Endothelial cell of umbilical vein (primary cell): ENCODE data around the gene TPM1. TPM values are rescaled to one million over a fixed set of nuclear protein-coding genes. Genes with fewer than 3 reads are reported as not detected.

ENCODE experiments used
- BruUV-seq: library from RNA; stranded (reverse); fragments of 400-500 nt; replicated peaks from 2 replicates; lab custom pipeline; 2021; lab: Mats Ljungman, UMichigan
- CTCF ChIA-PET: fragments of 300-600, 350-600 bp; sonication (Branson Sonifier 250); formaldehyde crosslinking; loops from one replicate; lab custom pipeline; 2021; ENCODE audit warnings: antibody characterized with exemption, inconsistent platforms; lab: Charles Lee
- POLR2A ChIA-PET: fragments of 300-600, 350-600 bp; sonication (Branson Sonifier 250); formaldehyde crosslinking; loops from one replicate; lab custom pipeline; 2021; ENCODE audit warnings: antibody characterized with exemption, inconsistent platforms; lab: Charles Lee
- DNase-seq: peaks from one replicate; pipeline ENCODE4 v3.0.0-alpha.2; 2011; ENCODE audit warnings: low read depth, low spot score
- FAIRE-seq: peaks from 2 replicates; lab custom pipeline; 2011; peaks lifted over from hg19 to GRCh38; lab: Jason Lieb, UNC
- H2AFZ ChIP-seq: 2 replicates; pipeline ENCODE4 v1.6.0; 2012; ENCODE audit warnings: low read depth, low read length, control low read depth, inconsistent platforms
- H3K27ac ChIP-seq: 2 replicates; pipeline ENCODE4 v1.5.1; 2011; ENCODE audit warnings: low read depth, mild to moderate bottlenecking, control low read depth, low read length, moderate library complexity; ENCODE audit not compliant: insufficient read depth
- H3K27me3 ChIP-seq, 2 experiments: 2 replicates each; pipeline versions ENCODE4 v1.6.0 to v1.6.1; 2011; ENCODE audit warnings: low read length in 2 of 2, mixed read lengths in 1 of 2; ENCODE audit not compliant: control insufficient read depth in 2 of 2, insufficient read depth in 2 of 2
- H3K36me3 ChIP-seq, 2 experiments: 2 replicates in 1 of 2; 3 replicates in 1 of 2; pipeline ENCODE4 v1.5.1; 2011; ENCODE audit warnings: low read length in 2 of 2, mild to moderate bottlenecking in 1 of 2, moderate library complexity in 1 of 2; ENCODE audit not compliant: control insufficient read depth in 2 of 2, insufficient read depth in 2 of 2; ENCODE audit errors: extremely low read depth in 1 of 2
- H3K4me1 ChIP-seq: 3 replicates; pipeline ENCODE4 v1.5.1; 2011; ENCODE audit warnings: mild to moderate bottlenecking, low read length; ENCODE audit not compliant: control insufficient read depth, insufficient read depth; ENCODE audit errors: extremely low read depth
- H3K4me2 ChIP-seq: 2 replicates; pipeline ENCODE4 v1.6.1; 2011; ENCODE audit warnings: low read length, control low read depth, mixed read lengths; ENCODE audit not compliant: insufficient read depth
- H3K4me3 ChIP-seq, 3 experiments: fragments of 200-600 bp in 1 of 3; sonication (generic), shearing (Covaris generic) in 1 of 3; replicated peaks in 1 of 3; 2 replicates each; pipeline ENCODE4 v1.5.1; 2011 to 2016; ENCODE audit warnings: control low read depth in 3 of 3, low read length in 3 of 3, mild to moderate bottlenecking in 2 of 3, inconsistent platforms in 1 of 3, low read depth in 1 of 3, moderate library complexity in 1 of 3; ENCODE audit not compliant: insufficient read depth in 1 of 3
- H3K79me2 ChIP-seq: 2 replicates; pipeline ENCODE4 v1.6.0; 2012; ENCODE audit warnings: low read length, inconsistent platforms; ENCODE audit not compliant: control insufficient read depth, insufficient read depth
- H3K9ac ChIP-seq: replicated peaks from 2 replicates; pipeline ENCODE3; 2011; ENCODE audit warnings: low read length, control low read depth; ENCODE audit not compliant: insufficient read depth; ENCODE audit errors: extremely low read depth
- H3K9me1 ChIP-seq: replicated peaks from 3 replicates; pipeline ENCODE4 v1.6.0; 2011; ENCODE audit warnings: mild to moderate bottlenecking, low read length; ENCODE audit not compliant: control insufficient read depth, insufficient read depth; ENCODE audit errors: extremely low read depth
- H3K9me3 ChIP-seq: replicated peaks from 2 replicates; pipeline ENCODE4 v1.5.1; 2012; ENCODE audit warnings: low read length, inconsistent platforms; ENCODE audit not compliant: control insufficient read depth, insufficient read depth
- H4K20me1 ChIP-seq: replicated peaks from 2 replicates; pipeline ENCODE3; 2011; ENCODE audit warnings: mild to moderate bottlenecking, low read length; ENCODE audit not compliant: control insufficient read depth, insufficient read depth; ENCODE audit errors: extremely low read depth
- EZH2 ChIP-seq: IDR thresholded peaks from 2 replicates; pipeline ENCODE4 v1.6.1; 2012; ENCODE audit warnings: borderline replicate concordance, low read depth, mild to moderate bottlenecking, moderate library complexity, low read length, inconsistent platforms; ENCODE audit not compliant: severe bottlenecking
- FOS ChIP-seq: IDR thresholded peaks from 2 replicates; pipeline ENCODE4 v1.6.1; 2011; ENCODE audit warnings: mild to moderate bottlenecking, low read length, moderate library complexity, borderline replicate concordance; ENCODE audit not compliant: insufficient read depth
- GATA2 ChIP-seq: IDR thresholded peaks from 2 replicates; pipeline ENCODE4 v1.7.0; 2011; ENCODE audit warnings: low read depth, mild to moderate bottlenecking, moderate library complexity, mixed read lengths, low read length; ENCODE audit not compliant: insufficient read length, insufficient read depth
- JUN ChIP-seq: IDR thresholded peaks from 2 replicates; pipeline ENCODE4 v1.6.1; 2011; ENCODE audit warnings: borderline replicate concordance, low read depth; ENCODE audit not compliant: insufficient read length, insufficient read depth
- MAX ChIP-seq: IDR thresholded peaks from 2 replicates; pipeline ENCODE4 v1.6.1; 2011; ENCODE audit not compliant: insufficient read depth, insufficient read length
- MYC ChIP-seq: IDR thresholded peaks from one replicate; pipeline ENCODE4 v1.6.1; 2011; ENCODE audit warnings: mild to moderate bottlenecking, low read depth, low read length
- POLR2A ChIP-seq: IDR thresholded peaks from 2 replicates; pipeline ENCODE4 v1.6.1; 2012; ENCODE audit warnings: low read depth, mild to moderate bottlenecking, control low read depth, low read length
- POLR2AphosphoS5 ChIP-seq: IDR thresholded peaks from 2 replicates; pipeline ENCODE4 v1.6.1; 2012; ENCODE audit warnings: low read depth, mild to moderate bottlenecking, control low read depth, low read length, moderate library complexity; ENCODE audit not compliant: insufficient read depth
- dilution Hi-C: fragments of 300-500 bp; cut with MboI; formaldehyde crosslinking; loops from one replicate; pipeline ENCODE4 v1.15.0; 2019; ENCODE audit warnings: low sequenced_read_pairs; ENCODE audit not compliant: extremely low pct_ligation_motif_present
- intact Hi-C: fragments of 100-400 bp; cut with micrococcal nuclease; formaldehyde crosslinking; loops from one replicate; pipeline ENCODE4 v1.10.0; 2022
- polyA plus RNA-seq, 4 experiments: library from polyadenylated mRNA; depleted of rRNA in 3 of 4; stranded (reverse) in 3 of 4; unstranded in 1 of 4; fragments of >200 nt; gene quantifications; 2 replicates each; pipeline versions ENCODE4 v1.2.1 to v1.2.3, GENCODE V29; 2011 to 2012; ENCODE audit warnings: missing spikeins in 1 of 4
- total RNA-seq: library from RNA; stranded (reverse); gene quantifications from 2 replicates; pipeline ENCODE4 v1.2.3, GENCODE V29; 2021
- TF ChIP-seq, protein P1 (sequence below), 2 donors: IDR thresholded peaks; 1 replicate in 1 of 2; 2 replicates in 1 of 2; pipeline ENCODE4 v1.5.1; 2011; ENCODE audit warnings: low read length in 2 of 2, mild to moderate bottlenecking in 2 of 2, moderate library complexity in 2 of 2, control low read depth in 1 of 2, inconsistent platforms in 1 of 2, low read depth in 1 of 2; ENCODE audit not compliant: insufficient read depth in 1 of 2; ENCODE audit errors: extremely low read depth in 1 of 2

The TPM1 gene
- total and polyA plus RNA-seq, 2 donors (not counting 3 experiments of a cell fraction or from before 2014, with no cell fraction given), result 518 to 558 TPM

- Histone ChIP-seq H4K20me1 (no peaks in the 10 kb centered on the region), H3K9ac (no peak overlapping the region), H3K4me2 (no peak overlapping the region), H3K4me3 (no peak overlapping the region), H3K27ac (no peak overlapping the region), H3K27me3 (no peaks in the 10 kb centered on the region), H3K36me3 (no peaks in the 10 kb centered on the region), H2AFZ (no peak overlapping the region), H3K9me1 (no peaks in the 10 kb centered on the region), H3K79me2 (no peaks in the 10 kb centered on the region), H3K9me3 (no peaks in the 10 kb centered on the region), H3K4me1 (peaks cover 8% of the 10 kb centered on the region)
- FAIRE-seq (no peak), DNase-seq (no peak)
- TF ChIP-seq POLR2A (no peak), MAX (no peak), JUN (no peak), EZH2 (no peak), MYC (no peak), POLR2AphosphoS5 (no peak), FOS (no peak), GATA2 (no peak)
- TF ChIP-seq, protein P1, sequence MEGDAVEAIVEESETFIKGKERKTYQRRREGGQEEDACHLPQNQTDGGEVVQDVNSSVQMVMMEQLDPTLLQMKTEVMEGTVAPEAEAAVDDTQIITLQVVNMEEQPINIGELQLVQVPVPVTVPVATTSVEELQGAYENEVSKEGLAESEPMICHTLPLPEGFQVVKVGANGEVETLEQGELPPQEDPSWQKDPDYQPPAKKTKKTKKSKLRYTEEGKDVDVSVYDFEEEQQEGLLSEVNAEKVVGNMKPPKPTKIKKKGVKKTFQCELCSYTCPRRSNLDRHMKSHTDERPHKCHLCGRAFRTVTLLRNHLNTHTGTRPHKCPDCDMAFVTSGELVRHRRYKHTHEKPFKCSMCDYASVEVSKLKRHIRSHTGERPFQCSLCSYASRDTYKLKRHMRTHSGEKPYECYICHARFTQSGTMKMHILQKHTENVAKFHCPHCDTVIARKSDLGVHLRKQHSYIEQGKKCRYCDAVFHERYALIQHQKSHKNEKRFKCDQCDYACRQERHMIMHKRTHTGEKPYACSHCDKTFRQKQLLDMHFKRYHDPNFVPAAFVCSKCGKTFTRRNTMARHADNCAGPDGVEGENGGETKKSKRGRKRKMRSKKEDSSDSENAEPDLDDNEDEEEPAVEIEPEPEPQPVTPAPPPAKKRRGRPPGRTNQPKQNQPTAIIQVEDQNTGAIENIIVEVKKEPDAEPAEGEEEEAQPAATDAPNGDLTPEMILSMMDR (IDR thresholded peaks at IDR 0.05; ENCODE audit: extremely low read depth in 1 of 2, insufficient read depth in 1 of 2, low read depth in 1 of 2, low read length in 2 of 2), result no peak
- POLR2A ChIA-PET, result no interaction called here
- dilution Hi-C loops (no loop called here), intact Hi-C loops (no loop called here)
- CTCF ChIA-PET, result interaction anchor here (0.7 kb wide), 1 partner anchor 37 kb away, joined by 3 read pairs; no protein-coding TSS in a partner anchor
- BruUV-seq, result no TSS peak
Measured at GRCh38 chr15:63084806-63085205, 42.3 kb downstream of the TPM1 start.
